Measurements from ENCODE around the gene SMOC2.

GRCh38 chr6:168690271-168690670, 249.3 kb downstream of the SMOC2 start:
- TF ChIP-seq, protein P1, sequence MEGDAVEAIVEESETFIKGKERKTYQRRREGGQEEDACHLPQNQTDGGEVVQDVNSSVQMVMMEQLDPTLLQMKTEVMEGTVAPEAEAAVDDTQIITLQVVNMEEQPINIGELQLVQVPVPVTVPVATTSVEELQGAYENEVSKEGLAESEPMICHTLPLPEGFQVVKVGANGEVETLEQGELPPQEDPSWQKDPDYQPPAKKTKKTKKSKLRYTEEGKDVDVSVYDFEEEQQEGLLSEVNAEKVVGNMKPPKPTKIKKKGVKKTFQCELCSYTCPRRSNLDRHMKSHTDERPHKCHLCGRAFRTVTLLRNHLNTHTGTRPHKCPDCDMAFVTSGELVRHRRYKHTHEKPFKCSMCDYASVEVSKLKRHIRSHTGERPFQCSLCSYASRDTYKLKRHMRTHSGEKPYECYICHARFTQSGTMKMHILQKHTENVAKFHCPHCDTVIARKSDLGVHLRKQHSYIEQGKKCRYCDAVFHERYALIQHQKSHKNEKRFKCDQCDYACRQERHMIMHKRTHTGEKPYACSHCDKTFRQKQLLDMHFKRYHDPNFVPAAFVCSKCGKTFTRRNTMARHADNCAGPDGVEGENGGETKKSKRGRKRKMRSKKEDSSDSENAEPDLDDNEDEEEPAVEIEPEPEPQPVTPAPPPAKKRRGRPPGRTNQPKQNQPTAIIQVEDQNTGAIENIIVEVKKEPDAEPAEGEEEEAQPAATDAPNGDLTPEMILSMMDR (IDR thresholded peaks at IDR 0.05) = no peak
- TF ChIP-seq POLR2A (IDR thresholded peaks at IDR 0.05) = no peak
